ENCODE data around the gene SMOC2. TPM values are rescaled to one million over a fixed set of nuclear protein-coding genes. Genes with fewer than 3 reads are reported as not detected.

SMOC2 gene
- total RNA-seq, 4 donors from 2014 or later = 5.8 to 14.5 (median 9.0) TPM

- in situ Hi-C loops (cut with MboI; ENCODE audit: low pct_ligation_motif_present in 1 of 4, low pct_unique_long_range_greater_than_20kb in 1 of 4, low sequenced_read_pairs in 3 of 4) = no loop called here
- 66 to 70% methylated on average over 2 to 16 of the region's 16 CpGs for WGBS, 2 donors (ENCODE audit: low coverage in 1 of 2)
Measured at GRCh38 chr6:168495636-168496035, 54.7 kb downstream of the SMOC2 start.

GRCh38 chr6:168496139-168496996 lies 55.4 kb downstream of the SMOC2 start:
- WGBS, 2 donors (ENCODE audit: low coverage in 1 of 2) = 65 to 90% methylated on average over 3 to 24 of the region's 24 CpGs
- H3K9me3 ChIP-seq = no peaks in the 10 kb centered on the region
- no peak for DNase-seq
- no peaks in the 10 kb centered on the region for H3K4me1 ChIP-seq
- H3K27me3 ChIP-seq = no peaks in the 10 kb centered on the region
- no peak overlapping the region for H3K4me3 ChIP-seq
- TF ChIP-seq EP300 (IDR thresholded peaks at IDR 0.05; ENCODE audit: low read depth) (no peak), POLR2A (IDR thresholded peaks at IDR 0.05) (no peak)
- H3K27ac ChIP-seq = no peak overlapping the region
- H3K36me3 ChIP-seq = no peaks in the 10 kb centered on the region
- intact Hi-C loops (cut with DNase I; ENCODE audit: low total_unique reads) = no loop called here
- in situ Hi-C loops (cut with MboI; ENCODE audit: low pct_ligation_motif_present in 1 of 4, low pct_unique_long_range_greater_than_20kb in 1 of 4, low sequenced_read_pairs in 3 of 4) = no loop called here

More at GRCh38 chr6:168495636-168496035, 54.7 kb downstream of the SMOC2 start:
- TF ChIP-seq EP300 (IDR thresholded peaks at IDR 0.05; ENCODE audit: low read depth) (no peak), POLR2A (IDR thresholded peaks at IDR 0.05) (no peak), POLR2AphosphoS5 (IDR thresholded peaks at IDR 0.05) (no peak), CTCF (IDR thresholded peaks at IDR 0.05) (no peak)
- Histone ChIP-seq H3K4me3 (no peak overlapping the region), H3K27me3 (no peaks in the 10 kb centered on the region), H3K9me3 (no peaks in the 10 kb centered on the region), H3K36me3 (no peaks in the 10 kb centered on the region), H3K4me1 (no peaks in the 10 kb centered on the region), H3K27ac (no peak overlapping the region)
- DNase-seq = no peak
- intact Hi-C loops (cut with DNase I; ENCODE audit: low total_unique reads) = no loop called here

- WGBS, 2 donors (ENCODE audit: low coverage in 1 of 2) = 76% methylated on average over 10 of the region's 10 CpGs; no CpG with 5 or more reads in 1 of the 2 donors
- Histone ChIP-seq H3K27ac (no peak overlapping the region), H3K9me3 (no peaks in the 10 kb centered on the region), H3K27me3 (no peaks in the 10 kb centered on the region), H3K4me3 (no peak overlapping the region), H3K36me3 (no peaks in the 10 kb centered on the region), H3K4me1 (no peaks in the 10 kb centered on the region)
- no peak for DNase-seq
- intact Hi-C loops (cut with DNase I; ENCODE audit: low total_unique reads) (no loop called here), in situ Hi-C loops (cut with MboI; ENCODE audit: low pct_ligation_motif_present in 1 of 4, low pct_unique_long_range_greater_than_20kb in 1 of 4, low sequenced_read_pairs in 3 of 4) (no loop called here)
- TF ChIP-seq POLR2AphosphoS5 (IDR thresholded peaks at IDR 0.05) (no peak), EP300 (IDR thresholded peaks at IDR 0.05; ENCODE audit: low read depth) (no peak), CTCF (IDR thresholded peaks at IDR 0.05) (no peak)
Measured at GRCh38 chr6:168496997-168497331, 56.0 kb downstream of the SMOC2 start.

- Histone ChIP-seq H3K4me1 (no peaks in the 10 kb centered on the region), H3K36me3 (no peaks in the 10 kb centered on the region), H3K27ac (no peak overlapping the region), H3K27me3 (no peaks in the 10 kb centered on the region), H3K4me3 (no peak overlapping the region), H3K9me3 (no peaks in the 10 kb centered on the region)
- intact Hi-C loops (cut with DNase I; ENCODE audit: low total_unique reads) = no loop called here
- WGBS, 2 donors (ENCODE audit: low coverage in 1 of 2) = 90 to 93% methylated on average over 3 to 15 of the region's 15 CpGs
- TF ChIP-seq CTCF (IDR thresholded peaks at IDR 0.05) (no peak), POLR2A (IDR thresholded peaks at IDR 0.05) (no peak), EP300 (IDR thresholded peaks at IDR 0.05; ENCODE audit: low read depth) (no peak), POLR2AphosphoS5 (IDR thresholded peaks at IDR 0.05) (no peak)
- in situ Hi-C loops (cut with MboI; ENCODE audit: low pct_ligation_motif_present in 1 of 4, low pct_unique_long_range_greater_than_20kb in 1 of 4, low sequenced_read_pairs in 3 of 4) = no loop called here
- no peak for DNase-seq
Measured at GRCh38 chr6:168497381-168497780, 56.4 kb downstream of the SMOC2 start.
